Measurements from ENCODE around the gene IL20.

IL20 gene

GRCh38 chr1:206883160-206883559 lies 17.7 kb downstream of the IL20 start:
- no peak for DNase-seq

GRCh38 chr1:206883876-206884275 lies 18.5 kb downstream of the IL20 start:
- no peak for DNase-seq

GRCh38 chr1:206885341-206886060 lies 20.1 kb downstream of the IL20 start:
- no peak for DNase-seq

DNA sequence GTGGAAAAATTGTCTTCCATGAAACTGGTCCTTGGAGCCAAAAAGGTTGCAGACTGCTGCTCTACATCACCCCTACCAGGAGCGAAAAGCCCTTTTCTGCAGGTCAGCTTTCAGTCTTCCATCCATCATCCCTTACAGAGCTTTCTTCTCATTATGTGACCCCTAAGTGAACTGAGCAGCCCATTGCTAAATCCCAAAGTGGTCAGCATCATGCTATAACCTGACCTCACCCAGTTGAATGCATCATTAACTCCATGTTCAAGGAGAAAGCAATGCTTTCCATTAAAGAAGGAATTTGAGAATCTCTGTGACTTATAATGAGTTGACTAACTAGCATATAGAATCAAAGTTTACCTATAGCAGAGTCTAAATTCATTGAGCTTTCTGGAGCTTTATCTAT lies 21.4 kb downstream of the IL20 start:
- DNase-seq = no peak

DNA sequence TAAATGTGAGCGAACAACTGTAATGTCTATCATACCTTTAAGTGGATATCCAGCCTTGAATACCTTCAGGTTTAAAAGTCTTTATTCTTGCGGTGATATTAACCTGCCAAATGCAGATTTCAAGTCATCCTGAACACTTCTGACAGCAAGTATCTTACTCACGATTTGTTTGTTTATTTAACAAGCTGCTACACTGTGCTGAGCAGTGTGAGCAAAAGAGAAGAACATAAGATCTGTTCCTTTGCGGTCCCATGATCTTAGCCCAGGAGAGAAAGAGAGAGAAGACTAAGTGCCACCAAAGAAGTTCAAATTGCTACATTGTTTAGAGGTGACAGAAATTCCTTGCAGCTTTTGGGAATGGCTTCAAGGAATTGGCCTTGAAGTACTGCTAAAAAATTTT lies 22.3 kb downstream of the IL20 start:
- DNase-seq = no peak

DNA sequence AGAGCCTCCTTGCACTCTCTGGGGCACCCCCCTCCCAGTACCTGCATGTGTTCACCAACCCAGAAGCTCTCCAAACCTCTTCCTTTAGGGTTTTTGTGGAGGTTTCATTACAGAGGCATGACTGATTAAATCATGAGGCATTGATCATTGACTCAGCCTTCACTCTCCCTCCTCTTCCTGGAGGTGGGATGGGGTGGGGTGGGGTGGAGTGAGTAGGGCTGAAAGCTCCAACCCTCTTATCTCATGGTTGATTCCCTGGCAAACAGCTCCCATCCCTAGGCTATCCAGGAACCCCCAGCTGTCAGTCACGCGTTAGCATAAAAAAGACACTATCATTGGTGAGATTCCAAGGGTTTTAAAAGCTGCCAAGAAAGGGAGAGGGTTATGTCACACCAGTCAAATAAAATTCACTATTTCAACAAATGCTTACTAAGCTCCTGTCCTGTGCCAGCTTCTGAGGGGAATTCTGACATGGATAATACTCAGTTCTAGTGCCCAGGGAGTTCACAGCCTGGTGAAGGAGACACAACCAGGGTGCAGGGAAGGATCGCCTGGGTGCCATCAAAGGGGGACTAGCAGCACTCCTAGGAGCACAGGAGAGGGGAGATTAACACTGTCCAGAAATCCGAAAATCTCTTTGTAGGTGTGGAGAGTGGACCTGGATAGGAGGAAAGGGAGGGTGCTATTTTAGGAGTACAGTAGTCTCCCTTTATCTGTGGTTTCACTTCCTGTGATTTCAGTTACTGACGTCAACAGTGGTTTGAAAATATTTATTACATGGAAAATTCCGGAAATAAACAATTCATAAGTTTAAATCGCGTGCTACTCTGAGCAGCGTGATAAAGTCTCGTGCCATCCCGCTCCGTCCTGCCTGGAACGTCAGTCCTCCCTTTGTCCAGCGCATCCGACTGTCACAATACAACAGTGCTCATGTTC lies 25.0 kb downstream of the IL20 start:
- no peak for DNase-seq

DNA sequence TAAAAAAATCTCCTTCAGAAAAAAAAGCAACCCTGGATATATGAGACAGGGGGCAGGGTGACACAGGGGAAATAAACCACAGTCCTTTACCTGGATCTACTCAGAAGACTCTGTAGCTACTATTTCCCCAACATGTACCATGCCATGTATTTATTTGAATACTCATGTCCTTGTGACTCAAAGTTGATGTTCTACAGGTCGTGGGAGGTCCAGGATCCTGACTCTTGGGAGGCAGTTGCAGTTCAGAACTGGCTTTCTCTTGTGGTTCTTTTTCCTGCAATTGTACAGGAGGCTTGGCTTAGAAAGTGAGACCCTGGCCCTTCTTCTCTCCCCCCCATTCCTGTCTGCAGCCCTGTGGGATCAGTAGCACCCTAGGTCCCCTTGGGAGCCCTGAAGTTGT lies 26.0 kb downstream of the IL20 start:
- no peak for DNase-seq

GRCh38 chr1:206892351-206892984 lies 27.0 kb downstream of the IL20 start:
- DNase-seq = no peak

- DNase-seq = no peak
Measured at GRCh38 chr1:206893380-206893779, 28.0 kb downstream of the IL20 start.

- no peak for DNase-seq
Measured at GRCh38 chr1:206895325-206895724, 29.9 kb downstream of the IL20 start.

DNA sequence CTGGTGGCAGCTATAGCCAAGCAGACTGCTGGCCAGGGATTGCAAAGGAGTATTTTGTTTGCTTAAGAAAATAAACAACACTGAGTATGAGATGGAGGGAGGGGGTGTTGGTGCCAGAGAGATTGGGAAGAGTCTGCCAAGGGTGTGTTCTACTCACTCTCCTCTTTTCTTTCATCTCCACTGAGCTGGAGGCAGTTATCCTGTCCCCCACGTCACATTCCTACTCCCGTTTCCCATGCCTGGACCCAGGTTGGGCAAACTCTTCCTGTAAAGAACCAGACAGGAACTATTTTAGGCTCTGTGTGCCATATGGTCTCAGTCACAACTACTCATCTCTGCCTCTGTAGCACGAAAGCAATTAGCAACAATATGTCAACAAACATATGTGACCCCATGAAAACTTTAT lies 30.4 kb downstream of the IL20 start:
- no peak for DNase-seq

DNA sequence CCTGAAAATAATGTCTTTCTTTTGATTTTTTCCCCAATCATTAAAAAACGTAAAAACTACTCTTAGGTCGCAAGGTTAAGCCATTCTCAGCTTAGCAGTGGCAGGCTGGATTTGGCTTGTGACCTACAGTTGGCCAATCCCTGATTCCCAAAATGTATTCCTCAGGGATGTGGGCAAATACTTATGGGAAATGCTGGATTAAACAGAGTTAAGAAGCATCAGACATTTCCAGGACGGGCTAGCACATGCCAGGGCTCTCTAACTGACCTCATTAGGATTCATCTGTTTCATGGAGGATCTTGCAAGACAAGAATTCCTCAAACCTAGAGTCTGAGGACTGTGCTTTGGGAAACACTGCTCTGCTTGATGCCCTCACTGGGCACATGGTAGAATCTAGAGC lies 30.8 kb downstream of the IL20 start:
- DNase-seq = no peak

- DNase-seq = peak; percentile 69
Measured at GRCh38 chr1:206897175-206897574, 31.8 kb downstream of the IL20 start, which contains the start of gene IL24. TSS of gene IL24 (plus strand) at chr1:206897443. CDS start at chr1:206897833, 390 bp downstream.

DNA sequence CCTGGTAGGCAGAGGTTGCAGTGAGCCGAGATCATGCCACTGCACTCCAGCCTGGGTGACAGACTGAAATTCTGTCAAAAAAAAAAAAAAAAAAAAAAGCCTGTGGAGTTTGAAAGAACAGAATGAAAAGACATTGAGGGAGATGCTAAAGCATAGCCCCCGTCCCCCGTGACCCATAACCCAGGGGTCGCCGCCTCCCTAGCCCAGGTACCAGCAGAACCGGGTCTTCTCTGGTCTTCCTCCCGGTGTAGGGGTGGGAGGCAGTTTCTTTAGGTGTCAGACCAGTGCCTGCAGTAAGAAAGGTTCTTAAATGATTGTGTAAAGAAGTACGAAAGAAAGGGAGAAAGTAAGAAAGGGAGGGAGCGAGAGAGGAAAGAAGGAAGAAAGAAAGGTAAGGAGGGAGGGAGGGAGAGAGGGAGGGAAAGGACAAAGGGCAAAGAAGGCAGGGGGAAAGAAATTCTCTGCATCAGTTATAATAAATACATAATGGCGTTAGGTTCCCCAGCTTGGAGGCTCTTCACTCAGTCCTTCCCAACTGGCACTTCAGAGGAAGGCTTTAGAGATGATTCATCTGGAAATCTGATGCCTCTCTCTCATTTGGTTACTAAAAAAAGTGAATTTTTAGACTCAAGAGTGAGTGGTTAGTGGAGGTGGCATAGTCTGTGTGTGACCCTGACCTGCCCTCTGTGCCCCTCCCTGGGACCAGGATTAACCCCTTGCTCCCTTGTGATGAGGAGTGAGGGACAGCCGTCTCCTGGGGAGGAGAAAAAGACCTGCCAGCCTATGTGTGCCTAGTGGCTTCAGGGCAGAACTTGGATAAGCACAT lies 32.9 kb downstream of the IL20 start:
- DNase-seq = no peak

GRCh38 chr1:206898915-206899431 lies 33.5 kb downstream of the IL20 start:
- DNase-seq = no peak

DNA sequence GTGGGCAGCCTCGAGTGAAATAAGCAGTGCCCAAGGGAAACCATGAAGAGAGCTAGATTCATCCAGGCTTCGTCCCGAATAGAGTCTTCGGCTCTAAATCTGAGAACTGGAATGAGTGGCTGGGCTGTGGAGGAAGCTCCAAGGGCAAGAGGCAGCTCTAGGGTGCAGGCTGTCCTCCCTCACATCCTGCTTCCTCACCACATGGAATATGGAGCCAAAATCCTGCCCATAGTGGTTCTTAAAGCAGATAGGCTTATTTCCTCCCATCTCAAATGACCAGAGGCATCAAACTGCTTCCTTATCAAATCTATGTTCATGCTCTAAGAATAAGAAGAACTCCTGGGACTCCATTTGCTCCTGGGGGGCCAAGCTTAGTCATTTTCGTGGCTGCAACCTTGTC lies 34.3 kb downstream of the IL20 start:
- no peak for DNase-seq

GRCh38 chr1:206900149-206900548 lies 34.7 kb downstream of the IL20 start:
- DNase-seq = no peak

DNA sequence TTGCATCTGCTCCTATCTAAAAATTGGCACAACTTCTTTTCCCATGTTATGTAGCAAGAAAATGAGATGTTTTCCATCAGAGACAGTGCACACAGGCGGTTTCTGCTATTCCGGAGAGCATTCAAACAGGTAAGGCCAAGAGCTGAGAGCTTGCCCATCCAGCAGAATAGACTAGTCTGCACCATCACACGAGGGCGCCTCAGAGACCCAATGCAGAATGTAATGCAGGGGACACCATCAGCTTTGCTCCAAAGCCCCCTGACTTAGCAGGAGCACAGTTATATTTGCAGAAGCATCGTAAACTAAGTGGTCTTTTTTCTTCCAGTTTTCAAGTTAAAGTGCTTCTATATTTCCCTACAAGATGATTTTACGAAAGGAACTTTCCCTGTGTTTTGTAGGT lies 36.5 kb downstream of the IL20 start:
- DNase-seq = no peak

- no peak for DNase-seq
Measured at GRCh38 chr1:206902702-206903101, 37.3 kb downstream of the IL20 start.

- DNase-seq = no peak
Measured at GRCh38 chr1:206903687-206904086, 38.3 kb downstream of the IL20 start.

DNA sequence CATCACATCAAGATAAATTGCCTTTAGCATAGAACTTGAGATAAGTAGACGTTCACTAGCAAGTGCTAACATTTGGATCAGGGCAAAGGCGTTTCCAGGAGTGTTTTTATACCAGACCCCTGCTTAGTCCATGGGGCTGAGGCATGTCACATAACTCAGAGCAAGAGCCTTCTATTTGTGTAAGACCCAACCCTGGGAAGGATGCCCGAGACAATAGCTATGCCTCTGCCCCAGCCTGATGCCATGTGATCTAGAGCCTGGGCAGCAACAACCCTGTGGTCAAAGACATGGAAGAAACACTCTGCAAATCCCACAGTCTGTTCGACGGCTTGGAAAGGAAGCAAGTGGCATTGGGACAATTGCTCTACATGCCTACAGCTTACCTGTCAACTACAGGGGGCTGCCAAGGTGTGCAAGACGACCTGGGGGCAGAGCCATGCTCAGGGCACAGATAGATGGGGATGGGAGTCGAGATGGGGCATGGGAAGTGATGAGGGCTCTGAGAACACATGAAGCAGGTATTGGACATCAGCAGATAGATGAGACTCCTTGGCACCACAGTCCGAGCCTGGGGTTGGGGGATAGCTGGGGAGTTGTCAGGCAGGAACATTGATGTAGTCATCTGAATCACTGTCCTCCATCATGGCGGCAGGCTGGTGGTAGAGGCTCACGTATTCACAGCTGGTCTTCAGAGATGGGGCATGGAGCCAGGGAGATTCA lies 39.2 kb downstream of the IL20 start:
- no peak for DNase-seq
